GM12865 (cell line): ENCODE measurements around the gene HHLA2.

Source experiments
- DNase-seq: peaks from one replicate; pipeline ENCODE4 v3.0.0; 2010; ENCODE audit warnings: low read depth
- H3K4me3 ChIP-seq: 2 replicates; pipeline ENCODE4 v1.5.1; 2011; ENCODE audit warnings: mild to moderate bottlenecking, low read depth, low read length, control low read depth
- TF ChIP-seq, protein P1 (sequence below): IDR thresholded peaks from 2 replicates; pipeline ENCODE4 v1.5.1; 2011; ENCODE audit warnings: low read length, control low read depth, low read depth, inconsistent platforms; ENCODE audit not compliant: insufficient read depth; ENCODE audit errors: missing control alignments

The HHLA2 gene

DNA sequence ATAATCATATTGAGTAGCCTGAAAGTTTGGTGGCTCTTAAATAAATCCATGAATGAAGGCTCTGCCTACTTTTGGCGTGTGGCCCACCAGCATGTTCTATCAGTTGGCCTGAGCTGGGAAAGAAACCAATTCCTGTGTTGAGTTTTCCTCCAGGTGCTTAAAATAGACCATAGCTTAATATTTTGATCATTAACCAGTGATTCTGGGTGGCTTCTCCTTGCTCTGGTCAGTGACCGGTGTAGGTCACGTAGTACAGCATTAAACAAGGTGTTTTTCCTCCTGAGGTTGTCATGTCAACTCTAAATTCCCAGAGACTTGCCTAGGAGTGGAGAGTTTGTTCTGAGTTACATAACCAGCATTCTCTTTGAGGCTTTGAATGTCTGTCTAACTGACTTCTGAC, 1.3 kb downstream of the HHLA2 start:
- H3K4me3 ChIP-seq: no peak overlapping the region
- TF ChIP-seq, protein P1, sequence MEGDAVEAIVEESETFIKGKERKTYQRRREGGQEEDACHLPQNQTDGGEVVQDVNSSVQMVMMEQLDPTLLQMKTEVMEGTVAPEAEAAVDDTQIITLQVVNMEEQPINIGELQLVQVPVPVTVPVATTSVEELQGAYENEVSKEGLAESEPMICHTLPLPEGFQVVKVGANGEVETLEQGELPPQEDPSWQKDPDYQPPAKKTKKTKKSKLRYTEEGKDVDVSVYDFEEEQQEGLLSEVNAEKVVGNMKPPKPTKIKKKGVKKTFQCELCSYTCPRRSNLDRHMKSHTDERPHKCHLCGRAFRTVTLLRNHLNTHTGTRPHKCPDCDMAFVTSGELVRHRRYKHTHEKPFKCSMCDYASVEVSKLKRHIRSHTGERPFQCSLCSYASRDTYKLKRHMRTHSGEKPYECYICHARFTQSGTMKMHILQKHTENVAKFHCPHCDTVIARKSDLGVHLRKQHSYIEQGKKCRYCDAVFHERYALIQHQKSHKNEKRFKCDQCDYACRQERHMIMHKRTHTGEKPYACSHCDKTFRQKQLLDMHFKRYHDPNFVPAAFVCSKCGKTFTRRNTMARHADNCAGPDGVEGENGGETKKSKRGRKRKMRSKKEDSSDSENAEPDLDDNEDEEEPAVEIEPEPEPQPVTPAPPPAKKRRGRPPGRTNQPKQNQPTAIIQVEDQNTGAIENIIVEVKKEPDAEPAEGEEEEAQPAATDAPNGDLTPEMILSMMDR: no peak
- DNase-seq: no peak

DNA sequence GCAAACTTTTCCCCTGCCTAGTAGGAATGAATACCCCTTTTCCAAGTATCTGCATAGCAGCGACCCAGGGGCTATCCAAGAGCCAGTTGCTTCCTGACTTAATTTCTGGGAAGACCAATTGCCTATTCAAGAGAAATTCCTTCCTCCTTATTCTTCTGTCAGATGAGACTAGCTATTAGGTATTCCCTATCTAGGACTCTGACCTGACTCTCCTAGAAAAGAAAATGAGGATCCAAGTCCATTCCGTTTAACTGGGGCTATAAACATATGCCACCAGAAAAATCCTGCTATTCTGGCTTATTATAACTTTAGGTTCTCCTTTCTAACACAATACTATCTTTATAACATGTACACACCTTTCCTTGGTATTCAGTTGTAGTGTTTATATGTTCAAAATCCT, 1.7 kb downstream of the HHLA2 start:
- TF ChIP-seq, protein P1: no peak
- H3K4me3 ChIP-seq: no peak overlapping the region

DNA sequence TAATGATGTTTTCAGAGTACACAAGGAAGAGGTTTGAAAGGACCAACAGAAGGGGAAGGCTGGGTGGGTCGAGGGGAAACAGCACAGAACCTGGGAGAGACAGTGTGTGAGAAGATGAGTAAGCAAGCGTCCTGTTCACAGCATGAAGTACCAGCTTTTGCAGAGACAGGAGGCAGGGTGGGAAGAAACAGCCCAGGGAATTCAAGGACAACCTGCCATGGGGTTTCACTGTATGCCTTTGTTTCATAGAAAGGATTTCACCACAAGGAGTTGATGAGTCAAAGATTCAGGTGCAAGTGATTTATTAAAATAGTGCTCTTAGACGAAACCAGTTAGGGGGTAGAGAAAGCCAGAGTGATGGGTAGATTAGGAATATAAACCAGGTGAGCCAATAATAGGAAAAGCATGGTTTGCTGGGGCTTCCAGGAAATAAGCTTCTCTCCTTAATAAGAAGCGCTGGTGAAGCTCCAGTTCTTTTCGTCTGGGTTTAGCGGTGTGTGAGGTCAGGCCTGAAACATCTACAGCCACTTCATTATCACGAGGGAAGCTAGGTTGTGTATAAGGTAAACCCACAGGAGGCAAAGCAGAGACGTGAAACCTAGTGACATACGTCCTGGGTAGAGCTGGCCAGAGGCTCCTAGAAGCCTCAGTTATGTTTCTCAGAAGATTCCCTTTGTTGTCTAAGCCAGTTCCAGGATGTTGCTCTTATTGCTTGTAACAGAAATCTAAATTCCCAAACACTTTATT, 3.9 kb downstream of the HHLA2 start:
- no peak for DNase-seq

More for the DNA sequence above, 1.7 kb downstream of the HHLA2 start:
- DNase-seq: no peak

DNA sequence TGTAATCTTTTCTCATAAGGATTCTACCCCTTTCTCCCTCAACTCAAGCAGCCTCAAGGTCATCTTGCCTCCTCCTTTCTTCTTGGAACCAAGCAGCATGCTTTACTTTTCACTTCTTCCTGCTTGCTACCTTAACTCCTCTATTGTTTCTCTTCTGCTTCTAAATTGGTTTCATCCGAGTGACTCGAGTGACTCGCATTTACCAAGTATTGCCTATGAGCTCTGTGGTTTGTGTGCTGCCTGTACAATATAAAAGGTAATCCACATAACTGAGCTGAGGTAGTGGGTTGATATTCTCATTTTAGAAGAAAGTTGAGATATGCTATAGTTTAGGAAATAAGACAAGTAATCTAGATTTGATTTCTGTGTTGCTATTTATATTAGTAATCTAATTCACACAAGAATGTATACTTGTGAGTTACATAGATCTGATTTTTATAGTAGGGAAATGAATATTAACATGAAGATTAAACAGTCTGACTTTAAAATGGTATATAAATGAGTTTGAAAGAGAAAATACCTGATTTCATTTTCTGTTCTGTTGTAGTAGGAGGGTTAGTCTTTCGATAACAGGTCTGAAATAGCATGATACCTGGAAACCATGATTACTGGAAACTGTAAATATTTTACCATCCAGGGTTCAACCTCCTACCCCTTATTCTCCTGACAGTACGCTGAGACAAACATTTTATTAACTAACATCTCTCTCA, 5.5 kb downstream of the HHLA2 start:
- H3K4me3 ChIP-seq: no peak overlapping the region
- DNase-seq: peak; percentile 24
- TF ChIP-seq, protein P1: no peak

More for the DNA sequence above, 3.9 kb downstream of the HHLA2 start:
- TF ChIP-seq, protein P1: no peak
- no peak overlapping the region for H3K4me3 ChIP-seq

DNA sequence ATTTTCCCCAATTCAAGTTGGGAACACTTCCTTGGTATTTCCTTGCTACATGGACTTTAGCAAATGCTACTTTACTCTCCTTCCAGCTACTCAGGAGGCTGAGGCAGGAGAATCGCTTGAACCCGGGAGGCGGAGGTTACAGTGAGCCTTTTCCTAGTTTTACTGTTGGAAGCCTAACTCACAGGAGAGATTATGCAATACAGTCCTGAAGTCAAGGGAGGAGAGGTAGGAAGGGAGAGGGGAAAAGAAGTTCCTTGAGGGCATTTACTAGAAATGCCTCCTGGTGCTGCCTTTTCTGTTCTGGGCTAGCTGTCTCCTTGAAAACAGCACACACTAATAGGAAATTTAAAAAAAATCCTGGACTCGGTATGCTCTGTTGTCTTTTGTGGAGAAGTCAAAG, 6.2 kb downstream of the HHLA2 start:
- no peak overlapping the region for H3K4me3 ChIP-seq
- DNase-seq: no peak
- TF ChIP-seq, protein P1: no peak

DNA sequence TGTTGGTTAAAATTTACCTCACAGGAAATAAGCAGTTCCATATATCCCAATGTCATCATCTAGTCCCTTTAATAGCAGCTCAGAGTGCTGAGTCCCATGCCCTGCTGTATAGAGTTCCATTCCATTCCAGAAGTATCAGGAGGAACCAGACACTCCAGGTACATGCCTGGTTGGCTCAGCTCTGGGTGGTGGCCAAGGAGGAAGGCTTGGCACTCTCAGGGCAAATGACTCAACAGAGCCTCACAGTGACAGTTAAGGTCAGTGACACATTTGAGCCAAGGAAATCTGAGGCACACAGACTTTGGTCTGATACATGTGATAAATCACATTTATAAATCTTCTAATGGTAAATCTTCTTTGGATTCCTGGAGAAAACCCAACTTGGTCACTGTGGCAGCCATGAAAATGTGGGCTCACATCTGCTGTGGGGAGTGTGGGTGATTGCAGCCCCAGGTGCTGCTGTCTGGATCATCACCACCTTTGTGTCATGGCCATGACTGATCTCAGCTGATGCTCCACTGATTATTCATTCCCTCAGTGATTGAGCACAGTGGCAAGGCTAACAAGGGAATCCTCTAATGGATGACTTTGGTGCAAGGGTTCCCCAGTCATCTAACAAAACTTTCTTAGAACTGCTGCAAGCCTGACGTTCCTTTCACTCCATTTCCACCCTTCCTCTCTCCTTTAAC, 9.3 kb downstream of the HHLA2 start:
- TF ChIP-seq, protein P1: no peak
- no peak for DNase-seq
- H3K4me3 ChIP-seq: no peak overlapping the region
